ENCODE results near the gene TTYH1.

TTYH1 gene

GRCh38 chr19:54399189-54399588 lies 16.1 kb upstream of the TTYH1 start:
- no peak for TF ChIP-seq CREB5 (CRISPR knock-in tag; IDR thresholded peaks at IDR 0.05; ENCODE audit: low read depth)
- TF ChIP-seq PPARA (CRISPR knock-in tag; IDR thresholded peaks at IDR 0.05; ENCODE audit: borderline replicate concordance), result no peak
- no peak for TF ChIP-seq RARB (CRISPR knock-in tag; IDR thresholded peaks at IDR 0.05)
- no peak for TF ChIP-seq POU6F1 (CRISPR knock-in tag; IDR thresholded peaks at IDR 0.05; ENCODE audit: borderline replicate concordance, low read depth)
- no peak for TF ChIP-seq TCF4 (CRISPR knock-in tag; IDR thresholded peaks at IDR 0.05; ENCODE audit: borderline replicate concordance)
- no peak for TF ChIP-seq ZNF565 (CRISPR knock-in tag; conservative IDR thresholded peaks at IDR 0.05; ENCODE audit: low read depth)
- no peak for TF ChIP-seq ZFP3 (CRISPR knock-in tag; IDR thresholded peaks at IDR 0.05)
- TF ChIP-seq TSHZ2 (CRISPR knock-in tag; IDR thresholded peaks at IDR 0.05), result no peak
- no peak for TF ChIP-seq ZNF70 (CRISPR knock-in tag; IDR thresholded peaks at IDR 0.05)
- no peak for TF ChIP-seq ARNTL (CRISPR knock-in tag; IDR thresholded peaks at IDR 0.05; ENCODE audit: borderline replicate concordance, low read depth)
- no peak for TF ChIP-seq ZFP30 (CRISPR knock-in tag; IDR thresholded peaks at IDR 0.05)
- TF ChIP-seq TOX (CRISPR knock-in tag; IDR thresholded peaks at IDR 0.05; ENCODE audit: borderline replicate concordance), result no peak
- ATAC-seq, result no peak

GRCh38 chr19:54400913-54401312 lies 14.4 kb upstream of the TTYH1 start:
- no peak for ATAC-seq
- TF ChIP-seq TSHZ2 (CRISPR knock-in tag; IDR thresholded peaks at IDR 0.05), result no peak
- TF ChIP-seq ESRRG (CRISPR knock-in tag; IDR thresholded peaks at IDR 0.05), result no peak
- no peak for TF ChIP-seq ZNF70 (CRISPR knock-in tag; IDR thresholded peaks at IDR 0.05)
- TF ChIP-seq CSRNP3 (CRISPR knock-in tag; IDR thresholded peaks at IDR 0.05), result no peak
- TF ChIP-seq ZNF565 (CRISPR knock-in tag; conservative IDR thresholded peaks at IDR 0.05; ENCODE audit: low read depth), result no peak
- no peak for TF ChIP-seq CREB5 (CRISPR knock-in tag; IDR thresholded peaks at IDR 0.05; ENCODE audit: low read depth)

GRCh38 chr19:54403054-54403453 lies 12.2 kb upstream of the TTYH1 start:
- ATAC-seq, result no peak
- TF ChIP-seq BACH2 (CRISPR knock-in tag; IDR thresholded peaks at IDR 0.05; ENCODE audit: borderline replicate concordance) (no peak), ZNF565 (CRISPR knock-in tag; conservative IDR thresholded peaks at IDR 0.05; ENCODE audit: low read depth) (no peak), CSDC2 (CRISPR knock-in tag; IDR thresholded peaks at IDR 0.05) (no peak), CREB5 (CRISPR knock-in tag; IDR thresholded peaks at IDR 0.05; ENCODE audit: low read depth) (no peak), ZNF8 (CRISPR knock-in tag; IDR thresholded peaks at IDR 0.05) (no peak), PATZ1 (CRISPR knock-in tag; IDR thresholded peaks at IDR 0.05; ENCODE audit: borderline replicate concordance) (no peak), TOX (CRISPR knock-in tag; IDR thresholded peaks at IDR 0.05; ENCODE audit: borderline replicate concordance) (no peak), SNAI2 (CRISPR knock-in tag; IDR thresholded peaks at IDR 0.05) (no peak), POU6F1 (CRISPR knock-in tag; IDR thresholded peaks at IDR 0.05; ENCODE audit: borderline replicate concordance, low read depth) (no peak), ZNF70 (CRISPR knock-in tag; IDR thresholded peaks at IDR 0.05) (no peak), ZFP30 (CRISPR knock-in tag; IDR thresholded peaks at IDR 0.05) (no peak)
